Fibroblast of skin of right quadriceps (primary cell): ENCODE data around the gene ZNF600.
"Not testable (repeated sequence)": the region's sequence is repeated elsewhere in the genome, so short reads cannot be mapped to it uniquely, and the experiment has no call there.

Experiments
- DNase-seq: peaks from one replicate; pipeline ENCODE4 v3.0.0-alpha.2; 2013

ZNF600 gene

GRCh38 chr19:52741371-52741770 is 45.2 kb downstream of the ZNF600 start:
- not testable (repeated sequence) for DNase-seq

GRCh38 chr19:52739576-52739975 is 47.0 kb downstream of the ZNF600 start:
- no peak for DNase-seq

- DNase-seq: no peak
Observed at GRCh38 chr19:52735734-52736133, 50.9 kb downstream of the ZNF600 start.

- peak; percentile 93 for DNase-seq
Observed at GRCh38 chr19:52734893-52735661, 51.5 kb downstream of the ZNF600 start, which contains the start of gene ZNF611. Gene ZNF611, minus strand, starts transcription at chr19:52735044. Its CDS starts 19,150 bp downstream, at chr19:52715894.

- DNase-seq: peak; percentile 3
Observed at GRCh38 chr19:52734331-52734892, 52.2 kb downstream of the ZNF600 start.

GRCh38 chr19:52726051-52726450 is 60.5 kb downstream of the ZNF600 start:
- DNase-seq: not testable (repeated sequence)

GRCh38 chr19:52725528-52725961 is 61.0 kb downstream of the ZNF600 start:
- DNase-seq: no peak

- DNase-seq: no peak
Observed at GRCh38 chr19:52724701-52725514, 61.7 kb downstream of the ZNF600 start.

- DNase-seq: not testable (repeated sequence)
Observed at GRCh38 chr19:52723907-52724598, 62.5 kb downstream of the ZNF600 start.

GRCh38 chr19:52722062-52723003 is 64.3 kb downstream of the ZNF600 start:
- peak; percentile 72 for DNase-seq

- not testable (repeated sequence) for DNase-seq
Observed at GRCh38 chr19:52720541-52720940, 66.0 kb downstream of the ZNF600 start.

GRCh38 chr19:52716522-52716921 is 70.1 kb downstream of the ZNF600 start:
- no peak for DNase-seq

GRCh38 chr19:52715902-52716301 is 70.7 kb downstream of the ZNF600 start:
- peak; percentile 34 for DNase-seq

- DNase-seq: not testable (repeated sequence)
Observed at GRCh38 chr19:52715330-52715729, 71.3 kb downstream of the ZNF600 start.
